GM21529 (cell line): ENCODE measurements around the gene BTNL3.
A peak's percentile ranks its signal among the peaks of the same experiment; 100 is the strongest.
"Not testable (repeated sequence)": the region's sequence is repeated elsewhere in the genome, so short reads cannot be mapped to it uniquely, and the experiment has no call there.

Source experiments
- ATAC-seq: cut with Tn5 transposase; IDR thresholded peaks from one replicate; pipeline ENCODE4 v1.9.1; 2021; ENCODE audit not compliant: unreplicated experiment

BTNL3 gene

GRCh38 chr5:180988592-180988991 lies at the start of gene BTNL3:
TSS of gene BTNL3 (plus strand) at chr5:180988846. CDS start at chr5:180989029, 183 bp downstream.
- ATAC-seq = no peak

GRCh38 chr5:180950291-180950949 lies 38.2 kb upstream of the BTNL3 start:
- ATAC-seq = no peak

GRCh38 chr5:180959661-180960060 lies 29.0 kb upstream of the BTNL3 start:
- no peak for ATAC-seq

- ATAC-seq = no peak
These were observed 28.4 kb upstream of the BTNL3 start for GRCh38 chr5:180960209-180960608.

GRCh38 chr5:180969406-180969805 lies 19.2 kb upstream of the BTNL3 start:
- no peak for ATAC-seq

GRCh38 chr5:180970336-180970735 lies 18.3 kb upstream of the BTNL3 start:
- no peak for ATAC-seq

- ATAC-seq = no peak
These were observed 17.8 kb upstream of the BTNL3 start for GRCh38 chr5:180970875-180971274.

GRCh38 chr5:180974612-180975315 lies 13.9 kb upstream of the BTNL3 start:
- peak; percentile 9 for ATAC-seq

GRCh38 chr5:180975338-180975737 lies 13.3 kb upstream of the BTNL3 start:
- ATAC-seq = peak; percentile 94

- ATAC-seq = no peak
These were observed 12.1 kb upstream of the BTNL3 start for GRCh38 chr5:180976518-180976917.

GRCh38 chr5:180977852-180978251 lies 10.8 kb upstream of the BTNL3 start:
- no peak for ATAC-seq

- ATAC-seq = no peak
These were observed 6.5 kb upstream of the BTNL3 start for GRCh38 chr5:180982008-180982741.

GRCh38 chr5:180988016-180988415 lies 630 bp upstream of the BTNL3 start:
- no peak for ATAC-seq

GRCh38 chr5:180990086-180990881 lies 1.6 kb downstream of the BTNL3 start:
- ATAC-seq = peak; percentile 66

- ATAC-seq = no peak
These were observed 2.2 kb downstream of the BTNL3 start for GRCh38 chr5:180990882-180991242.

GRCh38 chr5:181001947-181002346 lies 13.3 kb downstream of the BTNL3 start:
- ATAC-seq = no peak

GRCh38 chr5:181005791-181006190 lies 17.1 kb downstream of the BTNL3 start:
- ATAC-seq = no peak

GRCh38 chr5:181008136-181008535 lies 19.5 kb downstream of the BTNL3 start:
- ATAC-seq = no peak

- not testable (repeated sequence) for ATAC-seq
These were observed 21.4 kb downstream of the BTNL3 start for GRCh38 chr5:181010018-181010417.

GRCh38 chr5:181014654-181015053 lies 26.0 kb downstream of the BTNL3 start:
- ATAC-seq = not testable (repeated sequence)

- not testable (repeated sequence) for ATAC-seq
These were observed 28.8 kb downstream of the BTNL3 start for GRCh38 chr5:181017448-181017847.
